Upper lobe of right lung (tissue), 1 donor: Measurements from ENCODE around the gene MYL12B. TPM values are rescaled to one million over a fixed set of nuclear protein-coding genes. Genes with fewer than 3 reads are reported as not detected.

Experiments
- ATAC-seq: fragments of 200-7000 bp; cut with Tn5 transposase; one replicate; pipeline ENCODE4 v1.9.1; 2020; ENCODE audit warnings: mild to moderate bottlenecking, moderate library complexity
- DNase-seq: peaks from one replicate; pipeline ENCODE4 v3.0.0-alpha.2; 2020
- H3K27ac ChIP-seq: fragments of 200-600 bp; one replicate; pipeline ENCODE4 v1.8.0; 2022
- H3K27me3 ChIP-seq: fragments of 200-600 bp; one replicate; pipeline ENCODE4 v1.8.0; 2022; ENCODE audit warnings: mild to moderate bottlenecking
- H3K36me3 ChIP-seq: fragments of 200-600 bp; one replicate; pipeline ENCODE4 v1.8.0; 2022
- H3K4me1 ChIP-seq: fragments of 200-600 bp; one replicate; pipeline ENCODE4 v1.8.0; 2022
- H3K4me3 ChIP-seq: fragments of 200-600 bp; one replicate; pipeline ENCODE4 v1.8.0; 2022; ENCODE audit warnings: mild to moderate bottlenecking
- H3K9me3 ChIP-seq: fragments of 200-600 bp; one replicate; pipeline ENCODE4 v1.8.0; 2022
- intact Hi-C: fragments of 100-400 bp; cut with DNase I; formaldehyde crosslinking; loops from one replicate; pipeline ENCODE4 v1.11.0; 2022
- total RNA-seq: library from RNA; stranded (reverse); fragmentation: NEBNext Ultra II Directional; extraction: Animal tissue kit (Norgen Biotek cat#: 25700); gene quantifications from one replicate; pipeline ENCODE4 v1.2.1, GENCODE V29; 2021
- TF ChIP-seq, protein P1 (sequence below): fragments of 200-600 bp; IDR thresholded peaks from one replicate; pipeline ENCODE4 v1.8.0; 2022; ENCODE audit warnings: antibody characterized with exemption
- donor health status: DM: no; HTN: yes; CAD: no; lungs with severe emphysema.

Gene MYL12B
- total RNA-seq, 1 donor from 2014 or later, result 368 TPM

DNA sequence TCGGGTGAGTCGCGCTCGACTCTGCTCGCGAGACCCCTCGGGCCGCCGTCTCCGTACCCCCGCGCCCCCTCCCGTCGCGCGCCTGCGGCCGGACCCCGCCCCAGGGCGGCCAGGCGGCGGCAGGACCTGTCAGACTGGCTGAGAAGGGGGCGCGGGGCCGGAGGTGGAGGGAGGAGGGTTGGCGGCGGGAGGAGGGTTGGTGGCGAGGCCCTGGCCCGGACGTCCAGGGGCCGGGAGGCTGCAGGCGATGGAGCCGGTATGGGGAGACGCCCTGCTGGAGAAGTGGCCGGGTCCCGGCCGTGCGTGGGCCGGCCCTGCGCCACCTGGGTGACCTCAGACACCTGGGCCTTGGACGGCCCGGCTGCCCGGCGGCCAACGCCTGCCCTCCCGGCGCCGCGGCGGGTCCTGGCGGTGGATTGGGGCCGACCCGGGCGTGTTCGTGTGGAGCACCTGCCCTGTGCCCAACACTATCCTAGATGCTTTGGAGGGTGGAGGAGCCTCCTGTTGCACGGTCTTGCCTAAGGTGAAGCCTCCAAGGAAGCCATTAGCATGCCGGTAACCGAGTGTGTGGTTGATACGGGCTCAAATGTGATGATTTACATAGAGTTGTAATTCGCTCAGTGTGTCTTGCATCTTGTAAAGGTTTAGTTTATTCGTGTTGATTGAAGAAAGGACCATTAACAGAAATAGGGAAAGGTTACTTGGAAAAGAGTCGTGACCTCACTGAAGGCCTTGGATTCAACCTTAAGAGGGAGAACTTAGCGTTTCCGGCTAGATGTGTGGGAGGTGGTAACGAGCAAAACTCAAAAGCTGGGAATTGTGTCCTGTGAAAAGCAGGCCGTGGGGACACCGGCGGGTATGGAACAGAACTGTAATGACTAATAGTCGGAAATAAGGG is 550 bp downstream of the MYL12B start:
- peaks cover 43% of the 10 kb centered on the region for H3K4me1 ChIP-seq
- no peaks in the 10 kb centered on the region for H3K9me3 ChIP-seq
- intact Hi-C loops, result no loop called here
- H3K36me3 ChIP-seq, result peaks cover 17% of the 10 kb centered on the region
- ATAC-seq, result peak; percentile 76
- peak overlapping the region; percentile 94 for H3K4me3 ChIP-seq
- no peak for DNase-seq
- peak overlapping the region; percentile 100 for H3K27ac ChIP-seq
- TF ChIP-seq, protein P1, sequence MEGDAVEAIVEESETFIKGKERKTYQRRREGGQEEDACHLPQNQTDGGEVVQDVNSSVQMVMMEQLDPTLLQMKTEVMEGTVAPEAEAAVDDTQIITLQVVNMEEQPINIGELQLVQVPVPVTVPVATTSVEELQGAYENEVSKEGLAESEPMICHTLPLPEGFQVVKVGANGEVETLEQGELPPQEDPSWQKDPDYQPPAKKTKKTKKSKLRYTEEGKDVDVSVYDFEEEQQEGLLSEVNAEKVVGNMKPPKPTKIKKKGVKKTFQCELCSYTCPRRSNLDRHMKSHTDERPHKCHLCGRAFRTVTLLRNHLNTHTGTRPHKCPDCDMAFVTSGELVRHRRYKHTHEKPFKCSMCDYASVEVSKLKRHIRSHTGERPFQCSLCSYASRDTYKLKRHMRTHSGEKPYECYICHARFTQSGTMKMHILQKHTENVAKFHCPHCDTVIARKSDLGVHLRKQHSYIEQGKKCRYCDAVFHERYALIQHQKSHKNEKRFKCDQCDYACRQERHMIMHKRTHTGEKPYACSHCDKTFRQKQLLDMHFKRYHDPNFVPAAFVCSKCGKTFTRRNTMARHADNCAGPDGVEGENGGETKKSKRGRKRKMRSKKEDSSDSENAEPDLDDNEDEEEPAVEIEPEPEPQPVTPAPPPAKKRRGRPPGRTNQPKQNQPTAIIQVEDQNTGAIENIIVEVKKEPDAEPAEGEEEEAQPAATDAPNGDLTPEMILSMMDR, result no peak
- H3K27me3 ChIP-seq, result no peaks in the 10 kb centered on the region

DNA sequence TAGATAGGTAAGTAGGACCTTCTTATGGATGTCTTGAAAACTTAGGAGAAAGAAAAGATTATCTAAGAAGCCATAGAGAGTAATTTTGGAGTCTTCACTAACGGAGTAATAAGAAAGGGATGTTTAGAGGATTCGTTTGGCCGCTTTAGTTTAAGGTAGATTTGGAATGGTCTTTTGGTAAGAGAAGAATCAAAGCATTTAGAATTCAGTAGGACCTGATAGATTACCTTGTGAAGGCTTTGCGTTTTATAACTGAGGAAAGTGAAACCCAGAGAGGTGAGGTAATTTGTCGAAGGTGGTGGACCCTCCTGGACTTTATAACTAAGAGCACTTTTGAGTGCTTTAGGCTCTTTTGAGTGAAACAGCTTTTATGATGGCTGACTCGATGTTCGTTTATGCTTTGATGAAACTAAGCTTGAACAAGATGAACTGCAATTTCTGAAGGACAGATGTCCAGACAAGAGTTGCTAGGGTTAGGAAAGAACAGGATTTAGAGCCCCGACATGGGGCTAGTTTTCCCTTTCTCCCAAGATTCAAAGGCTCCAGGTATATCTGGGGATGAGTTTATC is 1.3 kb downstream of the MYL12B start:
- intact Hi-C loops, result no loop called here
- peak overlapping the region; percentile 94 for H3K4me3 ChIP-seq
- DNase-seq (no peak), ATAC-seq (no peak)
- H3K27me3 ChIP-seq, result no peaks in the 10 kb centered on the region
- no peaks in the 10 kb centered on the region for H3K9me3 ChIP-seq
- H3K27ac ChIP-seq, result peak overlapping the region; percentile 100
- TF ChIP-seq, protein P1, result no peak
- peaks cover 10% of the 10 kb centered on the region for H3K36me3 ChIP-seq
- peaks cover 48% of the 10 kb centered on the region for H3K4me1 ChIP-seq

DNA sequence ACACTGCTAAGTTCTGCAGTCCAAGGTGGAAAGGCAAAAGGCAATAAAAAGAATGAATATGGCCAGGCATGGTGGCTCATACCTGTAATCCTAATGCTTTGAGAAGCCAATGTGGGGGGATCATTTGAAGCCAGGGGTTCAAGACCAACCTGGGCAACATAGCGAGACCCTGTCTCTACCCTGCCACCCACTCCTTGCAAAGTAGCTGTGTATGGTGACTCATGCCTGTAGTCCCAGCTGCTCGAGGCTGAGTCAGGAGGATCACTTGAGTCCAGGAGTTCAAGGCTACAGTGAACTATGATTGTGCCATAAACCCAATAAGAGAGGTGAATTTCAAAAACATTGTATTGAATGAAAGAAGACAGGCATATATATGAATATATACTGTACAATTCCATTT is 2.4 kb downstream of the MYL12B start:
- H3K4me1 ChIP-seq, result peaks cover 60% of the 10 kb centered on the region
- no peak for DNase-seq
- TF ChIP-seq, protein P1, result no peak
- no peaks in the 10 kb centered on the region for H3K36me3 ChIP-seq
- H3K27ac ChIP-seq, result no peak overlapping the region
- H3K4me3 ChIP-seq, result peak overlapping the region; percentile 94
- ATAC-seq, result no peak
- H3K27me3 ChIP-seq, result no peaks in the 10 kb centered on the region
- no peaks in the 10 kb centered on the region for H3K9me3 ChIP-seq
- intact Hi-C loops, result no loop called here

DNA sequence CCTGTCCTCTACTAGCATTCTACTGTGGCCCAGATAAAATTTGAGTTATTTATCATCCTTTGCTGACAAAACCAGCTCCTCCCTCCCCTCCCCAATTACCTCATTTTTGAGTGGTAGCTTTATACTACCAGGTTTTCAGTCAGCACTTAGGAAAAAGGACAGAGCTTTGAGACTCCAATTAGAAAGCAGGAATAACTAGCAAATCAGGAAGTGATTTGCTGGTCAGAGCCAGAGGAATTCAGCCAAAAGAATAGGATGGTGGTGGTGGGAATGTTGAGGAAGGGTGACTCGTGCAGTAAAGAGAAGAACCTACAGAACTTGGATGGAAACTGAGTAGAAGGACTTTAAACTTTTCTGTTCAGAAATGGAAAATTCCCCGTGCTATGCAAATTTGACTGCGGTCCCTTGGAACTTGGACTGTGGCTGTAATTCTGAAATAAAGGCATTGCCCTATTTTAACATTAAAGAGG is 3.7 kb downstream of the MYL12B start:
- H3K4me1 ChIP-seq, result peaks cover 67% of the 10 kb centered on the region
- H3K36me3 ChIP-seq, result no peaks in the 10 kb centered on the region
- intact Hi-C loops, result no loop called here
- no peak overlapping the region for H3K27ac ChIP-seq
- no peak for DNase-seq
- H3K27me3 ChIP-seq, result no peaks in the 10 kb centered on the region
- TF ChIP-seq, protein P1, result no peak
- no peaks in the 10 kb centered on the region for H3K9me3 ChIP-seq
- H3K4me3 ChIP-seq, result no peak overlapping the region
- no peak for ATAC-seq

DNA sequence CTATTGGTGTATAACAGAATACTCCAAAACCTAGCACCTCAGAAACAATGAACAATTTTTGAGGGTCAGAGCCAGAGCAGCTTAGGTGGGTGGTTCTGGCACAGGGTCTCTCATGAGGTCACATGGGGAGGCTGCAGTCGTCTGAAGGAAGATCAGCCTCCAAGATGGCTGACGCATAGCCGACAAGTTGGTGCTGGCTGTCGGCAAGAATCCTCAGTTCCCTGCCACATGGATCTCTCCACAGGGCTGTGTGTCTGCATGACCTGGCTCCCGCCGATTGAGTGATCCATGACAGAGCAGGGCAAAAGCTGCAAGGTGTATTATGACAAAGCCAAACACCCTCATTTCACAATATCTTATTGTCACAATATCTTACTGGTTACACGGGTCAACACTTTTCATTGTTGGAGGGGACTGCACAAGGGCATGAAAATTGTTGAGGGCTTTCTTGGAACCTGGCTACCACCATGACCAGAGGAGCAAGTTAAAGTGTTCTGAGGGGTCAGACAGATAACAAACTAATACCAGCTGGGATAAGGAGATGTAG is 4.2 kb downstream of the MYL12B start:
- Histone ChIP-seq H3K27me3 (no peaks in the 10 kb centered on the region), H3K27ac (no peak overlapping the region), H3K9me3 (no peaks in the 10 kb centered on the region), H3K4me1 (peaks cover 69% of the 10 kb centered on the region), H3K4me3 (no peak overlapping the region), H3K36me3 (no peaks in the 10 kb centered on the region)
- DNase-seq (no peak), ATAC-seq (no peak)
- TF ChIP-seq, protein P1, result no peak
- intact Hi-C loops, result no loop called here
